OCI-LY3 (cell line): Measurements from ENCODE around the gene TYMP.

ENCODE experiments used
- H2AFZ ChIP-seq: fragments of 200-600, 300-600 bp; shearing (Covaris generic); 2 replicates; pipeline ENCODE4 v1.6.0; 2014; ENCODE audit warnings: antibody characterized with exemption, low read depth, low read length
- H3K27ac ChIP-seq: fragments of 200-600, 300-600 bp; sonication (generic); 2 replicates; pipeline ENCODE4 v1.5.1; 2014; ENCODE audit warnings: mild to moderate bottlenecking, low read length, moderate library complexity, mixed read lengths
- H3K27me3 ChIP-seq: fragments of 200-600, 300-600 bp; sonication (generic); 2 replicates; pipeline ENCODE4 v1.6.1; 2014; ENCODE audit warnings: low read depth, low read length, mixed read lengths
- H3K36me3 ChIP-seq: fragments of 200-600, 300-600 bp; sonication (generic); replicated peaks from 2 replicates; pipeline ENCODE3; 2014; ENCODE audit warnings: low read depth, low read length, mixed read lengths
- H3K4me1 ChIP-seq: fragments of 300-600, 200-600 bp; sonication (generic); 2 replicates; pipeline ENCODE4 v1.6.1; 2014; ENCODE audit warnings: low read length, mixed read lengths
- H3K4me2 ChIP-seq: fragments of 200-600, 300-600 bp; sonication (generic); 2 replicates; pipeline ENCODE4 v1.6.1; 2014; ENCODE audit warnings: low read length, mixed read lengths
- H3K4me3 ChIP-seq: fragments of 300-600, 200-600 bp; sonication (generic); 2 replicates; pipeline ENCODE4 v1.5.1; 2014; ENCODE audit warnings: antibody characterized with exemption, mild to moderate bottlenecking, low read length, moderate library complexity
- H3K79me2 ChIP-seq: fragments of 300-600, 200-600 bp; shearing (Covaris generic); 2 replicates; pipeline ENCODE4 v1.6.1; 2014; ENCODE audit warnings: mild to moderate bottlenecking, low read length, mixed read lengths
- H3K9ac ChIP-seq: fragments of 300-600, 200-600 bp; shearing (Covaris generic); 2 replicates; pipeline ENCODE4 v1.6.0; 2014; ENCODE audit warnings: mild to moderate bottlenecking, low read length, moderate library complexity
- H3K9me3 ChIP-seq: fragments of 200-600, 300-600 bp; shearing (Covaris generic); 2 replicates; pipeline ENCODE4 v1.6.1; 2014; ENCODE audit warnings: low read length, mixed read lengths; ENCODE audit not compliant: insufficient read depth
- H4K20me1 ChIP-seq: fragments of 200-600, 300-600 bp; sonication (generic); 2 replicates; pipeline ENCODE4 v1.6.1; 2016; ENCODE audit warnings: low read length, mixed read lengths; ENCODE audit not compliant: insufficient read depth
- EZH2phosphoT487 ChIP-seq: fragments of 200-600 bp; shearing (Covaris generic); IDR thresholded peaks from 2 replicates; pipeline ENCODE4 v1.6.1; 2018; ENCODE audit warnings: antibody characterized with exemption, mixed run types, low read depth
- TF ChIP-seq, protein P1 (sequence below): fragments of 200-600, 300-600 bp; sonication (generic); IDR thresholded peaks from 2 replicates; pipeline ENCODE4 v1.5.1; 2014; ENCODE audit warnings: antibody characterized with exemption, low read length, low read depth

Gene TYMP

DNA sequence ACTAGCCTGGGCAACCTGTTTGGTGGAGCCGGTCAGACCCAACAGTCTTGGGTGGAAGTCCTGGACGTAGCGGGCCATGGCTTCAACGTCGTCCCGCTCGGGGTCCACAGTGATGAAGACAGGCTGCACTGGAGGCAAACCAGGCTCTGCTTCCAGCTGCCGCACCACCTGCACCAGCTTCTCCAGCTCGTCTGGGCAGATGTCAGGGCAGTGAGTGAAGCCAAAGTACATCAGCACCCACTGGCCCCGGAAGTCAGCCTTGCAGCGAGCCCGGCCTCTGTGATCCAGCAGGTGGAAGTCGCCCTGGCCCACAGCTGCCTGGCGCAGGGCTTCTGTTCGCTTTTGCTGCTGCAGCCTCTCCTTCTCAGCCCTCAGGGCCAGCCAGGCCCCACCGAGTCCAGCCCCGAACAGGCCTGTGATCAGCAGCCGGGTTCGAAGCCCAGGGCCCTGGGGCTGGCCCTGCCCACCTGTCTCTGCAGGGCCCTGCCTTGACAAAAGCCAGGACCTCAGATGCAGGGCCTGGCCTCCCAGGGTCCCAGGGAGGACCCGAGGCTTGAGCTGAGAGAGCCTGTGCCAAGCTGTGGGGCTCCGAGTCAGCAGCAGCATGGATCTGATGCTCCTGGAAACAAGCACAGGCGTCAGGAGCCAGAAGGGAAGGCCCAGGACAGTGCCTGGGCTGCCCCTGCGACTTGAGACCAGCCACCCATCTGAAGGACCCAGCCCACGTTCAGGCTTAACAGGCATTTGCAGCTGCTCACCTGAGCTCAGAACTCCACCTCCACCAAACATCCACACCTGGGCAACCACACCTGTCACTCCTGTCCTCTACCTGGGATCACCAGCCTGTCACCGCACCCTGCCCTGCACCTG lies 5.8 kb downstream of the TYMP start:
- Histone ChIP-seq H3K4me2 (peak overlapping the region; percentile 95), H3K9ac (peak overlapping the region; percentile 92), H3K9me3 (no peaks in the 10 kb centered on the region), H3K79me2 (peaks cover 22% of the 10 kb centered on the region), H3K36me3 (peaks cover 4% of the 10 kb centered on the region), H3K27me3 (no peaks in the 10 kb centered on the region), H3K4me3 (peak overlapping the region; percentile 84), H3K4me1 (peaks cover 13% of the 10 kb centered on the region), H3K27ac (no peak overlapping the region), H2AFZ (no peak overlapping the region), H4K20me1 (peaks cover 6% of the 10 kb centered on the region; the same call in 1 of the 2 replicates)
- TF ChIP-seq EZH2phosphoT487 = no peak
- TF ChIP-seq, protein P1, sequence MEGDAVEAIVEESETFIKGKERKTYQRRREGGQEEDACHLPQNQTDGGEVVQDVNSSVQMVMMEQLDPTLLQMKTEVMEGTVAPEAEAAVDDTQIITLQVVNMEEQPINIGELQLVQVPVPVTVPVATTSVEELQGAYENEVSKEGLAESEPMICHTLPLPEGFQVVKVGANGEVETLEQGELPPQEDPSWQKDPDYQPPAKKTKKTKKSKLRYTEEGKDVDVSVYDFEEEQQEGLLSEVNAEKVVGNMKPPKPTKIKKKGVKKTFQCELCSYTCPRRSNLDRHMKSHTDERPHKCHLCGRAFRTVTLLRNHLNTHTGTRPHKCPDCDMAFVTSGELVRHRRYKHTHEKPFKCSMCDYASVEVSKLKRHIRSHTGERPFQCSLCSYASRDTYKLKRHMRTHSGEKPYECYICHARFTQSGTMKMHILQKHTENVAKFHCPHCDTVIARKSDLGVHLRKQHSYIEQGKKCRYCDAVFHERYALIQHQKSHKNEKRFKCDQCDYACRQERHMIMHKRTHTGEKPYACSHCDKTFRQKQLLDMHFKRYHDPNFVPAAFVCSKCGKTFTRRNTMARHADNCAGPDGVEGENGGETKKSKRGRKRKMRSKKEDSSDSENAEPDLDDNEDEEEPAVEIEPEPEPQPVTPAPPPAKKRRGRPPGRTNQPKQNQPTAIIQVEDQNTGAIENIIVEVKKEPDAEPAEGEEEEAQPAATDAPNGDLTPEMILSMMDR = no peak

GRCh38 chr22:50523458-50523805 lies 6.4 kb downstream of the TYMP start:
- no peak overlapping the region for H3K4me2 ChIP-seq
- peaks cover 6% of the 10 kb centered on the region; the same call in 1 of the 2 replicates for H4K20me1 ChIP-seq
- H3K4me1 ChIP-seq = peaks cover 13% of the 10 kb centered on the region
- no peak for TF ChIP-seq EZH2phosphoT487
- TF ChIP-seq, protein P1 = no peak
- no peaks in the 10 kb centered on the region for H3K27me3 ChIP-seq
- no peaks in the 10 kb centered on the region for H3K9me3 ChIP-seq
- peaks cover 22% of the 10 kb centered on the region for H3K79me2 ChIP-seq
- no peak overlapping the region for H3K4me3 ChIP-seq
- H3K9ac ChIP-seq = no peak overlapping the region
- no peak overlapping the region for H3K27ac ChIP-seq
- no peak overlapping the region for H2AFZ ChIP-seq
- peaks cover 4% of the 10 kb centered on the region for H3K36me3 ChIP-seq

GRCh38 chr22:50522806-50523438 lies 6.9 kb downstream of the TYMP start:
- Histone ChIP-seq H2AFZ (no peak overlapping the region), H3K4me3 (no peak overlapping the region), H3K9me3 (no peaks in the 10 kb centered on the region), H3K4me2 (no peak overlapping the region), H3K9ac (no peak overlapping the region), H4K20me1 (peaks cover 6% of the 10 kb centered on the region; the same call in 1 of the 2 replicates), H3K27ac (no peak overlapping the region), H3K36me3 (peaks cover 4% of the 10 kb centered on the region), H3K27me3 (no peaks in the 10 kb centered on the region), H3K4me1 (peaks cover 13% of the 10 kb centered on the region), H3K79me2 (peaks cover 22% of the 10 kb centered on the region)
- TF ChIP-seq, protein P1 = no peak
- no peak for TF ChIP-seq EZH2phosphoT487

DNA sequence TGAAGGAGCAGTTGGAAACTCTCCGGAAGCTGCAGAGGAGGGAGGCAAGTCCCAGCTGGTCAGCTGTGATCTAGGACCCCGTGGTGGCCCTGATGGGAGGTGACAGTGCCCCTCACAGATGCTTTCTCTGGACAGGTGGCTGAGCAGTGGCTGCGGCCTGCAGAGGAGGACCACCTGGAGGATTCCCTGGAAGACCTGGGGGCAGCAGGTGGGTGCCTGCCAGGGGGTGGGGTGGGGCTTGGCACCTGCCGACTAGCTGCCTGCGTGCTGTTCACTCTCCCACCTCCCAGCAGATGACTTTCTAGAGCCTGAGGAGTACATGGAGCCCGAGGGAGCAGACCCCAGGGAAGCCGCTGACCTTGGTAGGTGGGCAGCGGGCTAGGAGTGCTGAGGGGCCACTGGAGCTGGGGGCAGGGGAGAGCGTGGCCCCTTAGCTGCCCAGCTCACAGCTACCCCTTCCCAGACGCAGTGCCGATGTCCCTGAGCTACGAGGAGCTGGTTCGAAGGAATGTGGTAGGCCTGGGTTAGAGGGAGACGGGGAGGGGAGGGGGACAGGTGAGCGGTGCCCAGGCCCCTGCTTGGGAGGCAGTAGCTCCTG lies 7.5 kb downstream of the TYMP start:
- no peaks in the 10 kb centered on the region for H3K27me3 ChIP-seq
- H3K36me3 ChIP-seq = peaks cover 4% of the 10 kb centered on the region
- H3K4me1 ChIP-seq = peaks cover 11% of the 10 kb centered on the region
- TF ChIP-seq, protein P1 = no peak
- no peak for TF ChIP-seq EZH2phosphoT487
- peaks cover 6% of the 10 kb centered on the region; the same call in 1 of the 2 replicates for H4K20me1 ChIP-seq
- H3K9ac ChIP-seq = no peak overlapping the region
- no peak overlapping the region for H3K27ac ChIP-seq
- no peak overlapping the region for H2AFZ ChIP-seq
- H3K4me2 ChIP-seq = no peak overlapping the region
- H3K79me2 ChIP-seq = peaks cover 20% of the 10 kb centered on the region
- no peaks in the 10 kb centered on the region for H3K9me3 ChIP-seq
- H3K4me3 ChIP-seq = no peak overlapping the region
